Mesendoderm (in vitro differentiated cells): ENCODE results near the gene SLC39A9.

ENCODE experiments used
- DNase-seq: peaks from one replicate; pipeline ENCODE4 v3.0.0; 2013
- H2AK5ac ChIP-seq: 2 replicates; pipeline ENCODE4 v1.6.1; 2013; ENCODE audit warnings: low read length, inconsistent platforms
- H2BK120ac ChIP-seq: 2 replicates; pipeline ENCODE4 v1.6.1; 2013; ENCODE audit warnings: low read depth, mild to moderate bottlenecking, low read length, moderate library complexity, mixed read lengths
- H2BK15ac ChIP-seq: replicated peaks from 2 replicates; pipeline ENCODE4 v1.6.1; 2013; ENCODE audit warnings: low read depth, mild to moderate bottlenecking, moderate library complexity
- H2BK5ac ChIP-seq: 2 replicates; pipeline ENCODE4 v1.6.1; 2013; ENCODE audit warnings: low read length, inconsistent platforms
- H3K18ac ChIP-seq: 2 replicates; pipeline ENCODE4 v1.6.1; 2013; ENCODE audit warnings: mild to moderate bottlenecking, low read length, mixed read lengths
- H3K23ac ChIP-seq: one replicate; pipeline ENCODE4 v1.6.1; 2013; ENCODE audit warnings: low read length
- H3K27ac ChIP-seq: 2 replicates; pipeline ENCODE4 v1.5.1; 2013; ENCODE audit warnings: low read depth, mild to moderate bottlenecking, inconsistent platforms, low read length, moderate library complexity
- H3K27me3 ChIP-seq: 2 replicates; pipeline ENCODE4 v1.6.1; 2013; ENCODE audit warnings: low read length, control low read depth, mild to moderate bottlenecking, inconsistent platforms; ENCODE audit not compliant: insufficient read depth, poor library complexity
- H3K36me3 ChIP-seq: 2 replicates; pipeline ENCODE4 v1.6.1; 2013; ENCODE audit warnings: low read length, inconsistent platforms; ENCODE audit not compliant: control insufficient read depth, insufficient read depth
- H3K4ac ChIP-seq: one replicate; pipeline ENCODE4 v1.6.1; 2013; ENCODE audit warnings: low read depth, mild to moderate bottlenecking, low read length, moderate library complexity
- H3K4me1 ChIP-seq: 2 replicates; pipeline ENCODE4 v1.6.1; 2013; ENCODE audit warnings: low read depth, low read length, inconsistent platforms; ENCODE audit not compliant: control insufficient read depth
- H3K4me2 ChIP-seq: 2 replicates; pipeline ENCODE4 v1.6.1; 2013; ENCODE audit warnings: low read length
- H3K4me3 ChIP-seq: 2 replicates; pipeline ENCODE4 v1.5.1; 2013; ENCODE audit warnings: mild to moderate bottlenecking, low read length
- H3K56ac ChIP-seq: one replicate; pipeline ENCODE4 v1.6.1; 2013; ENCODE audit warnings: low read length
- H3K79me1 ChIP-seq: 2 replicates; pipeline ENCODE4 v1.6.1; 2013; ENCODE audit warnings: low read length, inconsistent platforms
- H3K79me2 ChIP-seq: 2 replicates; pipeline ENCODE4 v1.6.1; 2013; ENCODE audit warnings: mild to moderate bottlenecking, low read length; ENCODE audit not compliant: control insufficient read depth, insufficient read depth
- H3K9ac ChIP-seq: 2 replicates; pipeline ENCODE4 v1.6.1; 2013; ENCODE audit warnings: low read length, inconsistent platforms
- H4K5ac ChIP-seq: one replicate; pipeline ENCODE4 v1.6.1; 2013; ENCODE audit warnings: low read length
- H4K8ac ChIP-seq: one replicate; pipeline ENCODE4 v1.6.1; 2013; ENCODE audit warnings: low read depth, mild to moderate bottlenecking, control low read depth, low read length, moderate library complexity
- WGBS: extraction: QIAGEN DNeasy Blood & Tissue Kit; methylation state at CpG from one replicate; pipeline ENCODE4 v1.1.7; 2013; ENCODE audit warnings: low lambda C conversion rate, missing lambda C conversion rate; ENCODE audit not compliant: insufficient coverage; ENCODE audit errors: extremely low coverage; 5-methylcytosine and 5-hydroxymethylcytosine counted together

SLC39A9 gene

DNA sequence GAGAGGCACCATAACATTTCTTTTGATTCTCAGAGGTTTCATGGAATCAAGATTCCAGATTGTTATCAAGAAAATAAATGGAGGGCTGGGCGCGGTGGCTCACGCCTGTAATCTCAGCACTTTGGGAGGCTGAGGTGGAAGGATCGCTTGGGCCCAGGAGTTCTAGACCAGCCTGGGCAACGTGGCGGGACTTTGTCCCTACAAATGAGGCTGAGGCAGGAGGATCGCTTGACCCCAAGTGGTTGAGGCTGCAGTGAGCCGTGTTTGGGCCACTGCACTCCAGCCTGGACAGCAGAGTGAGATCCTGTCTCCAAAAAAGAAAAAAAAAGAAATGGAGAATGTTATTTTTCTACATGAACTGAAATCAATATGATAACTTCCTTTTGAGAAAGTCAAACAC is 1.3 kb downstream of the SLC39A9 start:
- Histone ChIP-seq H2BK15ac (no peak overlapping the region), H3K27me3 (no peaks in the 10 kb centered on the region), H2BK5ac (no peak overlapping the region), H2BK120ac (no peak overlapping the region), H3K79me1 (peaks cover 16% of the 10 kb centered on the region), H3K9ac (peak overlapping the region; percentile 23), H4K8ac (no peak overlapping the region), H3K79me2 (peaks cover 50% of the 10 kb centered on the region), H3K4me2 (peak overlapping the region; percentile 24), H3K4me3 (no peak overlapping the region), H2AK5ac (no peak overlapping the region), H3K27ac (no peak overlapping the region), H3K4ac (no peak overlapping the region), H3K56ac (no peak overlapping the region), H3K18ac (no peak overlapping the region), H4K5ac (no peak overlapping the region), H3K4me1 (peaks cover 5% of the 10 kb centered on the region), H3K36me3 (no peaks in the 10 kb centered on the region), H3K23ac (no peak overlapping the region)
- WGBS = no CpG with 5 or more reads among the region's 8 CpGs
- DNase-seq = no peak

DNA sequence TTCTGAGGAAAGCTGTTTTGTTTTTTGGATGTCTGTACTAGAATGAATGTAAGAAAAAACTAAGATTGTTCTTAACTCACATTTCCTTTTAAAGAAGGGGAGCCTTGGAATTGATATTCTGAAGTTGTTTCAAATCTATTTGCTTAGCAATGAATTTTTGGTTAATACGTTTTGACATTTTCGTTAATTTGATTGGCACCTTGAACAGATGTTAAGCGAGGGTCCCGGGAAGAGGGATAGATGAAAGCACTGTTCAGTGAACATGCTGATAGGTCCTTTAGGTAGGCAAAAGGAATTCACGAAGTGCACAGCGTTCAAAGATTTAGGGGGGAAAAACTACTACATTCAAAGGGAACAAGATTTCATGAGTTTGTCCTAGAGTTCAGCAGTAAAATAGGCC is 1.7 kb downstream of the SLC39A9 start:
- H2BK5ac ChIP-seq = no peak overlapping the region
- peaks cover 16% of the 10 kb centered on the region for H3K79me1 ChIP-seq
- peak overlapping the region; percentile 7 for H3K4me2 ChIP-seq
- H3K4ac ChIP-seq = no peak overlapping the region
- H2AK5ac ChIP-seq = no peak overlapping the region
- H3K56ac ChIP-seq = no peak overlapping the region
- H2BK120ac ChIP-seq = no peak overlapping the region
- no peak overlapping the region for H4K8ac ChIP-seq
- H3K79me2 ChIP-seq = peaks cover 48% of the 10 kb centered on the region
- H3K27me3 ChIP-seq = no peaks in the 10 kb centered on the region
- no peak overlapping the region for H3K4me3 ChIP-seq
- WGBS = no CpG with 5 or more reads among the region's 6 CpGs
- peaks cover 5% of the 10 kb centered on the region for H3K4me1 ChIP-seq
- no peak overlapping the region for H3K27ac ChIP-seq
- no peak overlapping the region for H3K23ac ChIP-seq
- H3K36me3 ChIP-seq = no peaks in the 10 kb centered on the region
- no peak overlapping the region for H4K5ac ChIP-seq
- H3K18ac ChIP-seq = no peak overlapping the region
- H3K9ac ChIP-seq = peak overlapping the region; percentile 25
- H2BK15ac ChIP-seq = no peak overlapping the region
- DNase-seq = no peak

DNA sequence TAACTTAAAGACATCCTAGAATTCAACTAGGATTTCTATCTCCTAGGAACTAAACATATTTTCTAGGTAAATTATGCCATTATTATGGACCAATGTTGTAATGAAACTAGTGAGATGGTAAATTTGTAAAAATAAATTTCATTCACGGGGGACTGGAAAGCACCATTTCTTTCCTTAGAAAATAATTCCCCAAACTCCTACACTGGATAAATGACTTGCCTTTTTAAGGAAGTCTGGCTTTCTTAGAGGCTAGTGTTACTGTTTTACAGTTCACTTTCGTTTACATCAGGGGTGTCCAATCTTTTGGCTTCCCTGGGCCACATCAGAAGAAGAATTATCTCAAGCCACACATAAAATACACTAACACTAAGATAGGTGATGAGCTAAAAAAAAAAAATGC is 3.3 kb downstream of the SLC39A9 start:
- H3K27me3 ChIP-seq = no peaks in the 10 kb centered on the region
- no peak overlapping the region for H3K56ac ChIP-seq
- WGBS = no CpG with 5 or more reads among the region's 2 CpGs
- H3K4ac ChIP-seq = no peak overlapping the region
- H3K27ac ChIP-seq = no peak overlapping the region
- no peak overlapping the region for H2BK15ac ChIP-seq
- peaks cover 32% of the 10 kb centered on the region for H3K79me2 ChIP-seq
- no peak overlapping the region for H4K5ac ChIP-seq
- no peak for DNase-seq
- H3K4me3 ChIP-seq = no peak overlapping the region
- H2BK5ac ChIP-seq = no peak overlapping the region
- no peak overlapping the region for H3K18ac ChIP-seq
- no peak overlapping the region for H3K9ac ChIP-seq
- no peak overlapping the region for H3K23ac ChIP-seq
- H2AK5ac ChIP-seq = no peak overlapping the region
- H4K8ac ChIP-seq = no peak overlapping the region
- H2BK120ac ChIP-seq = no peak overlapping the region
- H3K4me1 ChIP-seq = peaks cover 5% of the 10 kb centered on the region
- no peak overlapping the region for H3K4me2 ChIP-seq
- peaks cover 16% of the 10 kb centered on the region for H3K79me1 ChIP-seq
- no peaks in the 10 kb centered on the region for H3K36me3 ChIP-seq

DNA sequence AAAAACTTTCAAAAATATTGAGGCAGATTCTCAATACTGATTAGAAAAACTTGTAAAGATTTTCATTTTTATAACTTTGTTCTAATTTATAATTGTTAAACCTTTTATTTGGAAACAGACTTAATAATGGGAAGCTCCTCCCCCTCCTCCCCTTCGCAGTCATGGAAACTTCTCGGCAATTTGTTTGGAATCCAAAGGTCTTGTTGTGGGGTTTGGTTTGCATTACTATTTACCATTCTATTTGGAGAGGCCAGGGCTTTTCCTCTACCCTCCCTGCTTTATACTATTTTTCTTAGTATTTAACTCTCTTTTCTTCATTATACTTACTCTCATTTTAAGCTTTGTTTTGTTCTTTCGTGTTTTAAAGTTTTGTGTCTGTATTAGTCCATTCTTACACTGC is 6.0 kb downstream of the SLC39A9 start:
- H3K9ac ChIP-seq = no peak overlapping the region
- H3K4ac ChIP-seq = no peak overlapping the region
- H2BK5ac ChIP-seq = no peak overlapping the region
- no CpG with 5 or more reads among the region's 3 CpGs for WGBS
- H3K27ac ChIP-seq = no peak overlapping the region
- no peaks in the 10 kb centered on the region for H3K27me3 ChIP-seq
- peaks cover 18% of the 10 kb centered on the region for H3K79me2 ChIP-seq
- DNase-seq = no peak
- H2BK120ac ChIP-seq = no peak overlapping the region
- H4K5ac ChIP-seq = no peak overlapping the region
- no peak overlapping the region for H2AK5ac ChIP-seq
- H2BK15ac ChIP-seq = no peak overlapping the region
- no peak overlapping the region for H3K4me3 ChIP-seq
- H3K56ac ChIP-seq = no peak overlapping the region
- H3K79me1 ChIP-seq = peaks cover 13% of the 10 kb centered on the region
- no peaks in the 10 kb centered on the region for H3K36me3 ChIP-seq
- no peak overlapping the region for H3K18ac ChIP-seq
- no peak overlapping the region for H3K4me2 ChIP-seq
- H3K4me1 ChIP-seq = peaks cover 5% of the 10 kb centered on the region
- no peak overlapping the region for H4K8ac ChIP-seq
- no peak overlapping the region for H3K23ac ChIP-seq

DNA sequence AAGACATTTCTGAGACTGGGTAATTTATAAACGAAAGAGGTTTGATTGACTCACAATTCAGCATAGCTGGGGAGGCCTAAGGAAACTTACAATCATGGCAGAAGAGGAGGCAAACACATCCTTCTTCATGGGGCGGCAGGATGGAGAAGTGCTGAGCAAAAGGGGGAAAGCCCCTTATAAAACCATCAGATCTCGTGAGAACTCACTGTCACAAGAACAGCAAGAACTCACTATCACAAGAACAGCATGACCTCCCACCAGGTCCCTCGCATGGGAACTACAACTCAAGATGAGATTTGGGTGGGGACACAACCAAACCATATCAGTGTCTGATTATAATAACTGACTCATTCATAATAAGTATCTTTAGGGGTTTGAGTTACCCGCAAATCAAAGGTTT is 6.4 kb downstream of the SLC39A9 start:
- H2AK5ac ChIP-seq = no peak overlapping the region
- H4K8ac ChIP-seq = no peak overlapping the region
- H3K4me1 ChIP-seq = peaks cover 5% of the 10 kb centered on the region
- H4K5ac ChIP-seq = no peak overlapping the region
- no peaks in the 10 kb centered on the region for H3K27me3 ChIP-seq
- H3K36me3 ChIP-seq = no peaks in the 10 kb centered on the region
- no peak overlapping the region for H3K4me2 ChIP-seq
- peaks cover 11% of the 10 kb centered on the region for H3K79me1 ChIP-seq
- H3K18ac ChIP-seq = no peak overlapping the region
- no peak overlapping the region for H3K23ac ChIP-seq
- no peak for DNase-seq
- no peak overlapping the region for H3K56ac ChIP-seq
- WGBS = no CpG with 5 or more reads among the region's 5 CpGs
- no peak overlapping the region for H2BK15ac ChIP-seq
- H3K79me2 ChIP-seq = peaks cover 15% of the 10 kb centered on the region
- no peak overlapping the region for H3K9ac ChIP-seq
- no peak overlapping the region for H2BK120ac ChIP-seq
- H2BK5ac ChIP-seq = no peak overlapping the region
- no peak overlapping the region for H3K27ac ChIP-seq
- H3K4ac ChIP-seq = no peak overlapping the region
- H3K4me3 ChIP-seq = no peak overlapping the region

DNA sequence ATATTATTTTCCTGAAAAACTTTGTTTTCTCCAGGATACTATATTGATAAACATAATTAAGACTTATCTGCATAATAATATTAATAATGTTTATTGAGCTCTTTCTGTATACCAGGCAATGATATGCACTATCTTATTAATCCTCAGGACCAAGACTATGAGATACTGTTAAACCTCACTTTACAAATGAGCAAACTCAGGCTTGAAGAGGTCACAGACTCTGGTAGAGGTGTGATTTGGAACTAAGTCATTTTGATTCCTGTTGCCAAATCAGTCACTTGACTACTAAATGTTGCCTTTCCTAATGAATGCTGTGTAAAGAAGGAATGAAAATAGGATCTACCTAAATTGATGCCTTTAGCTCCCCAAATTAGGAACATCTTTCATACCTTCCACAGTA is 7.3 kb downstream of the SLC39A9 start:
- no peak overlapping the region for H3K27ac ChIP-seq
- peaks cover 9% of the 10 kb centered on the region for H3K79me2 ChIP-seq
- no peak overlapping the region for H2AK5ac ChIP-seq
- H3K27me3 ChIP-seq = no peaks in the 10 kb centered on the region
- H3K36me3 ChIP-seq = no peaks in the 10 kb centered on the region
- H3K18ac ChIP-seq = no peak overlapping the region
- H2BK5ac ChIP-seq = no peak overlapping the region
- no peak for DNase-seq
- no peak overlapping the region for H4K8ac ChIP-seq
- no peak overlapping the region for H3K4me3 ChIP-seq
- no peak overlapping the region for H3K9ac ChIP-seq
- H2BK15ac ChIP-seq = no peak overlapping the region
- H4K5ac ChIP-seq = no peak overlapping the region
- no peak overlapping the region for H3K56ac ChIP-seq
- H3K4me2 ChIP-seq = no peak overlapping the region
- no peak overlapping the region for H3K4ac ChIP-seq
- peaks cover 2% of the 10 kb centered on the region for H3K4me1 ChIP-seq
- H3K79me1 ChIP-seq = peaks cover 8% of the 10 kb centered on the region
- no peak overlapping the region for H3K23ac ChIP-seq
- no peak overlapping the region for H2BK120ac ChIP-seq
